HL-60 (cell line): ENCODE measurements around the gene SHFL.

ENCODE experiments used
- POLR2AphosphoS5 ChIP-seq: IDR thresholded peaks from 2 replicates; pipeline ENCODE4 v1.6.1; 2012; ENCODE audit warnings: low read depth
- TF ChIP-seq, protein P1 (sequence below): IDR thresholded peaks from one replicate; pipeline ENCODE4 v1.5.1; 2011; ENCODE audit warnings: low read length, control low read depth, inconsistent platforms; ENCODE audit not compliant: insufficient read depth
- TF ChIP-seq, protein P2 (sequence below): IDR thresholded peaks from 2 replicates; pipeline ENCODE4 v1.6.1; 2012; ENCODE audit warnings: low read depth; ENCODE audit not compliant: insufficient replicate concordance

DNA sequence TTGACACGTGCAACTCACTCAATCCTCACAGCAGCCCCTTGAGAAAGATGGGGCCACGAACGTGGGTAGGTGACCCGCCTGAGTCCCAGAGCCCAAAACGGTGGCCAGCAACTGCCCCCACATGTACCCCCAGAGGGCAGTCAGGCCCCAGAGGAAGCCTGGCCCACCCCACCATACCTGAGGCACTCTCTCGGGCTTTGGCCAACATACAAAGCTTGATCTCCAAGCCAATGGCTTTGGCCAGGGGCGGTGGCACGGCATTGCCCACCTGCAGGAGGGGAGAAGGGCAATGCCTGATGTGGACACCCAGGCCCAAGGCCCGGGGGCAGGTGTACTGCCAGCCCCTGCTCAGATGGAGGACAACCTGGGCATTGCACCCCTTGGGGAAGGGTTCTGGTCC, 47.9 kb downstream of the SHFL start:
- TF ChIP-seq, protein P1, sequence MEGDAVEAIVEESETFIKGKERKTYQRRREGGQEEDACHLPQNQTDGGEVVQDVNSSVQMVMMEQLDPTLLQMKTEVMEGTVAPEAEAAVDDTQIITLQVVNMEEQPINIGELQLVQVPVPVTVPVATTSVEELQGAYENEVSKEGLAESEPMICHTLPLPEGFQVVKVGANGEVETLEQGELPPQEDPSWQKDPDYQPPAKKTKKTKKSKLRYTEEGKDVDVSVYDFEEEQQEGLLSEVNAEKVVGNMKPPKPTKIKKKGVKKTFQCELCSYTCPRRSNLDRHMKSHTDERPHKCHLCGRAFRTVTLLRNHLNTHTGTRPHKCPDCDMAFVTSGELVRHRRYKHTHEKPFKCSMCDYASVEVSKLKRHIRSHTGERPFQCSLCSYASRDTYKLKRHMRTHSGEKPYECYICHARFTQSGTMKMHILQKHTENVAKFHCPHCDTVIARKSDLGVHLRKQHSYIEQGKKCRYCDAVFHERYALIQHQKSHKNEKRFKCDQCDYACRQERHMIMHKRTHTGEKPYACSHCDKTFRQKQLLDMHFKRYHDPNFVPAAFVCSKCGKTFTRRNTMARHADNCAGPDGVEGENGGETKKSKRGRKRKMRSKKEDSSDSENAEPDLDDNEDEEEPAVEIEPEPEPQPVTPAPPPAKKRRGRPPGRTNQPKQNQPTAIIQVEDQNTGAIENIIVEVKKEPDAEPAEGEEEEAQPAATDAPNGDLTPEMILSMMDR: no peak
- TF ChIP-seq, protein P2, sequence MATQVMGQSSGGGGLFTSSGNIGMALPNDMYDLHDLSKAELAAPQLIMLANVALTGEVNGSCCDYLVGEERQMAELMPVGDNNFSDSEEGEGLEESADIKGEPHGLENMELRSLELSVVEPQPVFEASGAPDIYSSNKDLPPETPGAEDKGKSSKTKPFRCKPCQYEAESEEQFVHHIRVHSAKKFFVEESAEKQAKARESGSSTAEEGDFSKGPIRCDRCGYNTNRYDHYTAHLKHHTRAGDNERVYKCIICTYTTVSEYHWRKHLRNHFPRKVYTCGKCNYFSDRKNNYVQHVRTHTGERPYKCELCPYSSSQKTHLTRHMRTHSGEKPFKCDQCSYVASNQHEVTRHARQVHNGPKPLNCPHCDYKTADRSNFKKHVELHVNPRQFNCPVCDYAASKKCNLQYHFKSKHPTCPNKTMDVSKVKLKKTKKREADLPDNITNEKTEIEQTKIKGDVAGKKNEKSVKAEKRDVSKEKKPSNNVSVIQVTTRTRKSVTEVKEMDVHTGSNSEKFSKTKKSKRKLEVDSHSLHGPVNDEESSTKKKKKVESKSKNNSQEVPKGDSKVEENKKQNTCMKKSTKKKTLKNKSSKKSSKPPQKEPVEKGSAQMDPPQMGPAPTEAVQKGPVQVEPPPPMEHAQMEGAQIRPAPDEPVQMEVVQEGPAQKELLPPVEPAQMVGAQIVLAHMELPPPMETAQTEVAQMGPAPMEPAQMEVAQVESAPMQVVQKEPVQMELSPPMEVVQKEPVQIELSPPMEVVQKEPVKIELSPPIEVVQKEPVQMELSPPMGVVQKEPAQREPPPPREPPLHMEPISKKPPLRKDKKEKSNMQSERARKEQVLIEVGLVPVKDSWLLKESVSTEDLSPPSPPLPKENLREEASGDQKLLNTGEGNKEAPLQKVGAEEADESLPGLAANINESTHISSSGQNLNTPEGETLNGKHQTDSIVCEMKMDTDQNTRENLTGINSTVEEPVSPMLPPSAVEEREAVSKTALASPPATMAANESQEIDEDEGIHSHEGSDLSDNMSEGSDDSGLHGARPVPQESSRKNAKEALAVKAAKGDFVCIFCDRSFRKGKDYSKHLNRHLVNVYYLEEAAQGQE: no peak
- TF ChIP-seq POLR2AphosphoS5: no peak
